ENCODE measurements around the gene SUPT4H1.

The SUPT4H1 gene

GRCh38 chr17:58365980-58366595 is 14.1 kb upstream of the SUPT4H1 start:
- Histone ChIP-seq H2BK12ac (ENCODE audit: low read length in 2 of 2) (no peak overlapping the region), H3K4me1 (ENCODE audit: control insufficient read depth, insufficient read depth, low read depth, low read length) (no peaks in the 10 kb centered on the region)
- DNase-seq = no peak

DNA sequence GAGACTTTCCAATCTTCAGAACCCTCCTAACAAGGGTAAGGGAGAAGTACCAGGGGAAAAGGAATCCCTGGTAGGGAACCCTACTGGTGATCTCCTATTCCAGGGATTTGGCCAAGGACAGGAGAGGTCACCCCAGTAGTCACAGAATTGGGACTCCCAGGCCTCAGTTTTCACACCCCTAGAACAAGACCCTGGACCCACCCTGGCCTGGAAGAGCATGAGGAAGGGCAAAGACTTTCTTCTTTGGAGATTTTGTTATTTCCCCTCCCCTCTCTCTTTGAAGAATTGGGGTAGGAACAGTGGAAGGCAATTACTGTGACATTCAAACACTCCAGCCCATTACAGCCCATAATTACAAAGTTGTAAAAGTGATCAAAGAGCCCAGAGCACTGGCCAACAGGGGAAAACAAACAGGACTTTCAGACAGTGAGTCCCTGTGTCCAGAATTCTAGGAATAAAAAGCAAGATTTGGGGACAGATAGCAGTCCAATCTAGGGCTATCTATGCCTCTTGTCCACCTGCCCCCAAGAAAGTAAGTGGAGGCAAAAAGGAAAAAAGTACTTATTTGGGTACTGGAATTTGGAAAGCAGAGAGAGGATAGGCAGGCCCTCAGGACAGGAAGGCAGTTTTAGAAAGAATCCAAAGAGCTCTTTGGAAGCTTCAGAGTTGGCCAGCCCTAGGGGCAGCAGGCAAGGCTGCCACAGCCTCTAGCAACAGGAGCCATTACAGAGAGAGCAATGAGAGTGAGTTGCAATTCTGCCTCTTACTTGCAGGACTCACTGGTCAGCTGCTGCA is 13.4 kb upstream of the SUPT4H1 start:
- Histone ChIP-seq H2AK5ac (ENCODE audit: low read length, severe bottlenecking) (no peak overlapping the region), H3K36me3 (ENCODE audit: control insufficient read depth in 1 of 2, insufficient read depth in 2 of 2, low read depth in 1 of 2, low read length in 2 of 2) (no peaks in the 10 kb centered on the region), H3K4me3 (ENCODE audit: insufficient read depth in 1 of 2, low read depth in 1 of 2, low read length in 2 of 2) (no peak overlapping the region), H2BK15ac (ENCODE audit: low read depth, poor library complexity, severe bottlenecking) (no peak overlapping the region), H3K4me2 (ENCODE audit: low read length, poor library complexity, severe bottlenecking) (no peak overlapping the region), H3K4me1 (ENCODE audit: control insufficient read depth, insufficient read depth, low read depth, low read length) (no peaks in the 10 kb centered on the region), H2BK12ac (ENCODE audit: low read length in 2 of 2) (no peak overlapping the region), H3K27ac (ENCODE audit: low read length, poor library complexity, severe bottlenecking) (no peak overlapping the region), H2BK120ac (ENCODE audit: low read depth, low read length) (no peak overlapping the region), H3K14ac (ENCODE audit: low read length in 2 of 2) (no peak overlapping the region), H2AFZ (ENCODE audit: low read depth, low read length) (no peak overlapping the region), H3K18ac (ENCODE audit: low read depth in 1 of 2, low read length in 2 of 2) (no peak overlapping the region), H4K8ac (ENCODE audit: low read length) (no peak overlapping the region), H3K4ac (ENCODE audit: low read depth in 1 of 2, low read length in 2 of 2) (no peak overlapping the region), H3K79me1 (replicated peaks; ENCODE audit: low read length, poor library complexity, severe bottlenecking) (no peaks in the 10 kb centered on the region), H3K27me3 (ENCODE audit: control insufficient read depth in 1 of 2, insufficient read depth in 1 of 2, low read length in 2 of 2) (peaks cover 42 to 45% of the 10 kb centered on the region in 2 experiments), H3K23ac (ENCODE audit: low read length in 2 of 2) (no peak overlapping the region), H4K91ac (ENCODE audit: low read length) (no peak overlapping the region), H3K9ac (ENCODE audit: low read length) (no peak overlapping the region), H2BK5ac (ENCODE audit: low read depth, low read length, poor library complexity, severe bottlenecking) (no peak overlapping the region), H3K9me3 (ENCODE audit: control insufficient read depth, low read length) (no peaks in the 10 kb centered on the region)
- no peak for DNase-seq

More at GRCh38 chr17:58365980-58366595, 14.1 kb upstream of the SUPT4H1 start:
- Histone ChIP-seq H3K4me3 (ENCODE audit: insufficient read depth in 1 of 2, low read depth in 1 of 2, low read length in 2 of 2) (no peak overlapping the region), H4K8ac (ENCODE audit: low read length) (no peak overlapping the region), H3K79me1 (replicated peaks; ENCODE audit: low read length, poor library complexity, severe bottlenecking) (no peaks in the 10 kb centered on the region), H3K9ac (ENCODE audit: low read length) (no peak overlapping the region), H3K4me2 (ENCODE audit: low read length, poor library complexity, severe bottlenecking) (no peak overlapping the region), H2AFZ (ENCODE audit: low read depth, low read length) (no peak overlapping the region), H2BK15ac (ENCODE audit: low read depth, poor library complexity, severe bottlenecking) (no peak overlapping the region), H3K23ac (ENCODE audit: low read length in 2 of 2) (no peak overlapping the region), H3K18ac (ENCODE audit: low read depth in 1 of 2, low read length in 2 of 2) (no peak overlapping the region), H3K27me3 (ENCODE audit: control insufficient read depth in 1 of 2, insufficient read depth in 1 of 2, low read length in 2 of 2) (peaks cover 45 to 49% of the 10 kb centered on the region in 2 experiments), H3K14ac (ENCODE audit: low read length in 2 of 2) (no peak overlapping the region), H3K36me3 (ENCODE audit: control insufficient read depth in 1 of 2, insufficient read depth in 2 of 2, low read depth in 1 of 2, low read length in 2 of 2) (no peaks in the 10 kb centered on the region), H3K9me3 (ENCODE audit: control insufficient read depth, low read length) (no peaks in the 10 kb centered on the region), H4K91ac (ENCODE audit: low read length) (no peak overlapping the region), H2BK120ac (ENCODE audit: low read depth, low read length) (no peak overlapping the region), H3K4ac (ENCODE audit: low read depth in 1 of 2, low read length in 2 of 2) (no peak overlapping the region), H2AK5ac (ENCODE audit: low read length, severe bottlenecking) (no peak overlapping the region), H2BK5ac (ENCODE audit: low read depth, low read length, poor library complexity, severe bottlenecking) (no peak overlapping the region), H3K27ac (ENCODE audit: low read length, poor library complexity, severe bottlenecking) (no peak overlapping the region)
- 80% methylated on average over 3 of the region's 5 CpGs for WGBS

GRCh38 chr17:58364270-58364942 is 12.4 kb upstream of the SUPT4H1 start:
- H2AK5ac ChIP-seq (ENCODE audit: low read length, severe bottlenecking) = no peak overlapping the region
- no peak overlapping the region for H2BK15ac ChIP-seq (ENCODE audit: low read depth, poor library complexity, severe bottlenecking)
- peak overlapping the region in 1 of 2 experiments; percentile 6 for H2BK12ac ChIP-seq (ENCODE audit: low read length in 2 of 2)
- H3K79me1 ChIP-seq (replicated peaks; ENCODE audit: low read length, poor library complexity, severe bottlenecking) = no peaks in the 10 kb centered on the region
- H3K4ac ChIP-seq (ENCODE audit: low read depth in 1 of 2, low read length in 2 of 2) = no peak overlapping the region
- WGBS = 33% methylated on average over 7 of the region's 7 CpGs
- H3K9ac ChIP-seq (ENCODE audit: low read length) = no peak overlapping the region
- H3K4me3 ChIP-seq (ENCODE audit: insufficient read depth in 1 of 2, low read depth in 1 of 2, low read length in 2 of 2) = no peak overlapping the region
- no peak overlapping the region for H4K8ac ChIP-seq (ENCODE audit: low read length)
- no peak for DNase-seq
- no peak overlapping the region for H3K4me2 ChIP-seq (ENCODE audit: low read length, poor library complexity, severe bottlenecking)
- no peak overlapping the region for H4K91ac ChIP-seq (ENCODE audit: low read length)
- peaks cover 39 to 42% of the 10 kb centered on the region in 2 experiments for H3K27me3 ChIP-seq (ENCODE audit: control insufficient read depth in 1 of 2, insufficient read depth in 1 of 2, low read length in 2 of 2)
- H3K18ac ChIP-seq (ENCODE audit: low read depth in 1 of 2, low read length in 2 of 2) = no peak overlapping the region
- no peaks in the 10 kb centered on the region for H3K9me3 ChIP-seq (ENCODE audit: control insufficient read depth, low read length)
- H2AFZ ChIP-seq (ENCODE audit: low read depth, low read length) = no peak overlapping the region
- no peak overlapping the region for H3K27ac ChIP-seq (ENCODE audit: low read length, poor library complexity, severe bottlenecking)
- H3K14ac ChIP-seq (ENCODE audit: low read length in 2 of 2) = no peak overlapping the region
- no peak overlapping the region for H2BK120ac ChIP-seq (ENCODE audit: low read depth, low read length)
- H3K36me3 ChIP-seq (ENCODE audit: control insufficient read depth in 1 of 2, insufficient read depth in 2 of 2, low read depth in 1 of 2, low read length in 2 of 2) = no peaks in the 10 kb centered on the region
- H3K23ac ChIP-seq (ENCODE audit: low read length in 2 of 2) = peak overlapping the region in 1 of 2 experiments; percentile 70
- no peak overlapping the region for H2BK5ac ChIP-seq (ENCODE audit: low read depth, low read length, poor library complexity, severe bottlenecking)
- no peaks in the 10 kb centered on the region for H3K4me1 ChIP-seq (ENCODE audit: control insufficient read depth, insufficient read depth, low read depth, low read length)

Data from mesenchymal stem cell (in vitro differentiated cells and primary cell).